Smooth muscle cell (in vitro differentiated cells): ENCODE results near the gene CDK4. TPM values are rescaled to one million over a fixed set of nuclear protein-coding genes. Genes with fewer than 3 reads are reported as not detected.

Source experiments
- DNase-seq: peaks from one replicate; lab custom pipeline; 2025; ENCODE audit not compliant: unreplicated experiment; lab: John Stamatoyannopoulos, UW
- H2AFZ ChIP-seq: fragments of 200-600 bp; sonication (generic); 2 replicates; pipeline ENCODE4 v1.6.0; 2016; ENCODE audit warnings: antibody characterized with exemption, low read depth, mild to moderate bottlenecking
- H3F3A ChIP-seq: fragments of 200-600 bp; sonication (generic); 2 replicates; pipeline ENCODE4 v1.6.0; 2017; ENCODE audit warnings: antibody characterized with exemption, low read depth
- H3K27ac ChIP-seq: fragments of 200-600 bp; sonication (generic); 2 replicates; pipeline ENCODE4 v1.5.1; 2016; ENCODE audit warnings: low read depth, mild to moderate bottlenecking
- H3K27me3 ChIP-seq: fragments of 200-600 bp; sonication (generic); 2 replicates; pipeline ENCODE4 v1.6.1; 2016; ENCODE audit warnings: low read depth, mild to moderate bottlenecking
- H3K36me3 ChIP-seq: fragments of 200-600 bp; sonication (generic); 2 replicates; pipeline ENCODE4 v1.5.1; 2016; ENCODE audit warnings: low read depth
- H3K4me1 ChIP-seq: fragments of 200-600 bp; sonication (generic); 2 replicates; pipeline ENCODE4 v1.5.1; 2016; ENCODE audit warnings: low read depth
- H3K4me2 ChIP-seq: fragments of 200-600 bp; sonication (generic); 2 replicates; pipeline ENCODE4 v1.6.0; 2016; ENCODE audit warnings: mild to moderate bottlenecking
- H3K4me3 ChIP-seq: fragments of 200-600 bp; sonication (generic); 2 replicates; pipeline ENCODE4 v1.5.1; 2016; ENCODE audit warnings: mild to moderate bottlenecking
- H3K79me2 ChIP-seq: fragments of 200-600 bp; sonication (generic); 2 replicates; pipeline ENCODE4 v1.6.0; 2016; ENCODE audit warnings: low read depth, mild to moderate bottlenecking
- H3K9ac ChIP-seq: fragments of 200-600 bp; sonication (generic); 2 replicates; pipeline ENCODE4 v1.6.0; 2016; ENCODE audit warnings: low read depth
- H3K9me3 ChIP-seq: fragments of 200-600 bp; sonication (generic); replicated peaks from 2 replicates; pipeline ENCODE4 v1.5.1; 2016; ENCODE audit warnings: low read depth
- H4K20me1 ChIP-seq: fragments of 200-600 bp; sonication (generic); 2 replicates; pipeline ENCODE4 v1.6.0; 2016; ENCODE audit warnings: low read depth
- CTCF ChIP-seq: fragments of 200-600 bp; sonication (generic); IDR thresholded peaks from 2 replicates; pipeline ENCODE4 v1.5.1; 2017; ENCODE audit warnings: borderline replicate concordance, mild to moderate bottlenecking, antibody characterized with exemption; ENCODE audit not compliant: insufficient read depth, poor library complexity, severe bottlenecking
- WGBS: methylation state at CpG from one replicate; pipeline ENCODE4 v1.1.7; 2016; ENCODE audit warnings: low lambda C conversion rate; 5-methylcytosine and 5-hydroxymethylcytosine counted together
- polyA plus RNA-seq: library from polyadenylated mRNA; unstranded; fragments of >200 nt; fragmentation: Nextera tagmentation; extraction: Ambion mirVana; gene quantifications from 2 replicates; pipeline ENCODE4 v1.2.1, GENCODE V29; 2016
- total RNA-seq: library from RNA; depleted of rRNA; stranded (reverse); fragments of >200 nt; gene quantifications from 2 replicates; pipeline ENCODE4 v1.2.3, GENCODE V29; 2014

The CDK4 gene
- total and polyA plus RNA-seq, 2 experiments from 2014 or later: 144 to 235 TPM

GRCh38 chr12:57733928-57734327, 18.2 kb downstream of the CDK4 start:
- no peak for TF ChIP-seq CTCF
- Histone ChIP-seq H3K9me3 (no peaks in the 10 kb centered on the region), H3K9ac (no peak overlapping the region), H3K4me2 (no peak overlapping the region), H3F3A (no peaks in the 10 kb centered on the region), H3K4me1 (peaks cover 17% of the 10 kb centered on the region), H3K79me2 (no peaks in the 10 kb centered on the region), H3K36me3 (no peaks in the 10 kb centered on the region), H4K20me1 (no peaks in the 10 kb centered on the region), H3K27ac (no peak overlapping the region), H2AFZ (no peak overlapping the region), H3K4me3 (no peak overlapping the region), H3K27me3 (peaks cover 100% of the 10 kb centered on the region)
- WGBS: 69% methylated on average over 6 of the region's 6 CpGs
- DNase-seq: no peak

- H3K9ac ChIP-seq: no peak overlapping the region
- H3K4me3 ChIP-seq: no peak overlapping the region
- H3K27me3 ChIP-seq: peaks cover 99% of the 10 kb centered on the region
- no peaks in the 10 kb centered on the region for H3K9me3 ChIP-seq
- H3K4me2 ChIP-seq: no peak overlapping the region
- H3K79me2 ChIP-seq: no peaks in the 10 kb centered on the region
- WGBS: 80% methylated on average over 11 of the region's 11 CpGs
- no peak overlapping the region for H3K27ac ChIP-seq
- no peak for DNase-seq
- no peaks in the 10 kb centered on the region for H3F3A ChIP-seq
- no peak overlapping the region for H2AFZ ChIP-seq
- H3K36me3 ChIP-seq: no peaks in the 10 kb centered on the region
- TF ChIP-seq CTCF: no peak
- H4K20me1 ChIP-seq: no peaks in the 10 kb centered on the region
- peaks cover 13% of the 10 kb centered on the region for H3K4me1 ChIP-seq
Observed at GRCh38 chr12:57732726-57733593, 19.1 kb downstream of the CDK4 start.

- 76% methylated on average over 4 of the region's 4 CpGs for WGBS
- Histone ChIP-seq H3K36me3 (no peaks in the 10 kb centered on the region), H3K27ac (no peak overlapping the region), H3K4me2 (no peak overlapping the region), H3K4me3 (no peak overlapping the region), H3F3A (no peaks in the 10 kb centered on the region), H3K9ac (no peak overlapping the region), H2AFZ (no peak overlapping the region), H4K20me1 (no peaks in the 10 kb centered on the region), H3K27me3 (peaks cover 99% of the 10 kb centered on the region), H3K9me3 (no peaks in the 10 kb centered on the region), H3K79me2 (no peaks in the 10 kb centered on the region), H3K4me1 (peaks cover 6% of the 10 kb centered on the region)
- TF ChIP-seq CTCF: no peak
- DNase-seq: no peak
Observed at GRCh38 chr12:57732270-57732669, 19.8 kb downstream of the CDK4 start.
